GM23338 (cell line): ENCODE results near the gene PPP4C. TPM values are rescaled to one million over a fixed set of nuclear protein-coding genes. Genes with fewer than 3 reads are reported as not detected.
A peak's percentile ranks its signal among the peaks of the same experiment; 100 is the strongest.

Experiments used
- ATAC-seq: fragments of 200-7000 bp; cut with Tn5 transposase; 3 replicates; pipeline ENCODE4 v1.9.1; 2020
- DNase-seq: peaks from one replicate; pipeline ENCODE4 v3.0.0-alpha.2; 2015; ENCODE audit warnings: low spot score
- H2AFZ ChIP-seq: fragments of 200-600 bp; sonication (generic); 2 replicates; pipeline ENCODE4 v1.8.0; 2016; ENCODE audit warnings: antibody characterized with exemption, mild to moderate bottlenecking, moderate library complexity
- H3F3A ChIP-seq: fragments of 200-600 bp; sonication (generic); replicated peaks from 2 replicates; pipeline ENCODE4 v1.8.0; 2017; ENCODE audit warnings: antibody characterized with exemption, mixed run types, low read depth
- H3K27ac ChIP-seq: fragments of 200-600 bp; sonication (generic); 2 replicates; pipeline ENCODE4 v1.6.1; 2016; ENCODE audit warnings: low read depth
- H3K27me3 ChIP-seq: fragments of 200-600 bp; sonication (generic); 2 replicates; pipeline ENCODE4 v1.8.0; 2016; ENCODE audit warnings: mild to moderate bottlenecking, mixed run types, moderate library complexity; ENCODE audit not compliant: insufficient read depth
- H3K36me3 ChIP-seq: fragments of 200-600 bp; sonication (generic); 2 replicates; pipeline ENCODE4 v1.8.0; 2016; ENCODE audit warnings: mild to moderate bottlenecking; ENCODE audit not compliant: insufficient read depth
- H3K4me1 ChIP-seq: fragments of 200-600 bp; sonication (generic); 2 replicates; pipeline ENCODE4 v1.8.0; 2016; ENCODE audit warnings: mild to moderate bottlenecking, moderate library complexity; ENCODE audit not compliant: insufficient read depth
- H3K4me2 ChIP-seq: fragments of 200-600 bp; sonication (generic); 2 replicates; pipeline ENCODE4 v1.7.1; 2017; ENCODE audit warnings: mixed run types
- H3K4me3 ChIP-seq: fragments of 200-600 bp; sonication (generic); 2 replicates; pipeline ENCODE4 v1.6.1; 2016; ENCODE audit warnings: mixed run types
- H3K79me2 ChIP-seq: fragments of 200-600 bp; sonication (generic); replicated peaks from 2 replicates; pipeline ENCODE4 v1.8.0; 2017; ENCODE audit warnings: mild to moderate bottlenecking; ENCODE audit not compliant: insufficient read depth
- H3K9me2 ChIP-seq: fragments of 200-600 bp; sonication (generic); 2 replicates; pipeline ENCODE4 v1.8.0; 2017; ENCODE audit not compliant: insufficient read depth
- H4K20me1 ChIP-seq: fragments of 200-600 bp; sonication (generic); replicated peaks from 2 replicates; pipeline ENCODE4 v1.8.0; 2017; ENCODE audit warnings: mild to moderate bottlenecking; ENCODE audit not compliant: insufficient read depth
- H3K27ac Mint-ChIP-seq: 2 replicates; pipeline ENCODE4 v1.8.0; 2020; ENCODE audit warnings: inconsistent platforms, mild to moderate bottlenecking, moderate library complexity, mixed read lengths
- H3K27me3 Mint-ChIP-seq: 3 replicates; pipeline ENCODE4 v1.8.0; 2022; ENCODE audit warnings: low read depth, mild to moderate bottlenecking, moderate library complexity, mixed read lengths, inconsistent platforms; ENCODE audit not compliant: insufficient read depth, poor library complexity
- H3K36me3 Mint-ChIP-seq: 3 replicates; pipeline ENCODE4 v1.8.0; 2021; ENCODE audit warnings: low read depth, mild to moderate bottlenecking, inconsistent platforms, moderate library complexity, mixed read lengths
- H3K4me1 Mint-ChIP-seq: 3 replicates; pipeline ENCODE4 v1.8.0; 2020; ENCODE audit warnings: mild to moderate bottlenecking, inconsistent platforms, mixed read lengths
- H3K4me3 Mint-ChIP-seq: 3 replicates; pipeline ENCODE4 v1.8.0; 2021; ENCODE audit warnings: moderate library complexity, mild to moderate bottlenecking, inconsistent platforms, mixed read lengths
- H3K9me3 Mint-ChIP-seq: 3 replicates; pipeline ENCODE4 v1.8.0; 2020; ENCODE audit warnings: moderate library complexity, mild to moderate bottlenecking, inconsistent platforms, mixed read lengths
- CREB1 ChIP-seq: fragments of 250-450 bp; sonication (Bioruptor Pico); IDR thresholded peaks from 2 replicates; pipeline ENCODE4 v1.5.0; 2020; ENCODE audit warnings: low read depth, mild to moderate bottlenecking, moderate library complexity
- CTCF ChIP-seq, 2 experiments: fragments of 200-600 bp in 1 of 2; sonication (generic) in 1 of 2; conservative IDR thresholded peaks; 2 replicates each; pipeline versions ENCODE4 v1.5.1 to v1.6.1; 2016 to 2017; ENCODE audit warnings: antibody characterized with exemption in 2 of 2, low read depth in 2 of 2, mild to moderate bottlenecking in 2 of 2, moderate library complexity in 1 of 2
- ETS1 ChIP-seq: IDR thresholded peaks from 2 replicates; pipeline ENCODE4 v1.6.1; 2016; ENCODE audit warnings: antibody characterized with exemption
- EZH2 ChIP-seq: fragments of 200-600 bp; sonication (generic); IDR thresholded peaks from one replicate; pipeline ENCODE4 v1.8.0; 2017; ENCODE audit warnings: antibody characterized with exemption, mild to moderate bottlenecking, low read depth; ENCODE audit not compliant: unreplicated experiment
- EZH2phosphoT487 ChIP-seq: fragments of 200-600 bp; sonication (generic); IDR thresholded peaks from one replicate; pipeline ENCODE4 v1.8.1; 2018; ENCODE audit warnings: antibody characterized with exemption; ENCODE audit not compliant: unreplicated experiment
- JUNB ChIP-seq: IDR thresholded peaks from one replicate; pipeline ENCODE4 v1.6.1; 2016; ENCODE audit warnings: antibody characterized with exemption; ENCODE audit not compliant: unreplicated experiment
- NANOG ChIP-seq: IDR thresholded peaks from 2 replicates; pipeline ENCODE4 v1.6.1; 2016; ENCODE audit warnings: antibody characterized with exemption, borderline replicate concordance
- POLR2AphosphoS5 ChIP-seq: IDR thresholded peaks from 2 replicates; pipeline ENCODE4 v1.6.1; 2016; ENCODE audit warnings: antibody characterized with exemption, low read depth
- REST ChIP-seq: IDR thresholded peaks from one replicate; pipeline ENCODE4 v1.6.1; 2018; ENCODE audit warnings: antibody characterized with exemption; ENCODE audit not compliant: unreplicated experiment
- STAT1 ChIP-seq: IDR thresholded peaks from one replicate; pipeline ENCODE4 v1.6.1; 2016; ENCODE audit warnings: antibody characterized with exemption; ENCODE audit not compliant: unreplicated experiment
- ZNF114 ChIP-seq: fragments of 250-450 bp; sonication (Bioruptor Pico); IDR thresholded peaks from 2 replicates; pipeline ENCODE4 v1.5.0; 2020; ENCODE audit warnings: mild to moderate bottlenecking, moderate library complexity
- ZNF331 ChIP-seq: fragments of 250-450 bp; sonication (Bioruptor Pico); IDR thresholded peaks from 2 replicates; pipeline ENCODE4 v1.5.0; 2020; ENCODE audit warnings: low read depth, mild to moderate bottlenecking, moderate library complexity
- polyA plus RNA-seq: library from polyadenylated mRNA; unstranded; fragments of >200 nt; fragmentation: Nextera tagmentation; extraction: Ambion mirVana; gene quantifications from 2 replicates; pipeline ENCODE4 v1.2.1, GENCODE V29; 2016
- total RNA-seq: library from RNA; depleted of rRNA; stranded (reverse); fragments of >200 nt; shearing (Covaris generic); gene quantifications from 2 replicates; pipeline ENCODE4 v1.2.3, GENCODE V29; 2014

Gene PPP4C
- total and polyA plus RNA-seq, 2 experiments from 2014 or later: 120 to 170 TPM

GRCh38 chr16:30028438-30029076 is 47.2 kb upstream of the PPP4C start:
- Mint-ChIP-seq H3K36me3 (peaks cover 3% of the 10 kb centered on the region; the same call in 2 of the 3 replicates), H3K9me3 (no peaks in the 10 kb centered on the region), H3K27ac (no peak overlapping the region), H3K27me3 (peaks cover 19% of the 10 kb centered on the region), H3K4me1 (peaks cover 39% of the 10 kb centered on the region), H3K4me3 (no peak overlapping the region; the same call in 2 of the 3 replicates)
- H3K79me2 ChIP-seq: no peaks in the 10 kb centered on the region
- no peaks in the 10 kb centered on the region; the same call in 1 of the 2 replicates for H4K20me1 ChIP-seq
- peak overlapping the region; percentile 95; the same call in 1 of the 2 replicates for H3K4me2 ChIP-seq
- H3K27me3 ChIP-seq: no peaks in the 10 kb centered on the region
- DNase-seq (peak; percentile 80), ATAC-seq (peak; percentile 56)
- H3K9me2 ChIP-seq: no peaks in the 10 kb centered on the region
- H3K27ac ChIP-seq: no peak overlapping the region
- peaks cover 24% of the 10 kb centered on the region for H3K4me1 ChIP-seq
- no peak for TF ChIP-seq ZNF331 (CRISPR knock-in tag)
- peak; percentile 88 for TF ChIP-seq REST
- 0 out of 4 replicates have a peak, but pooled peaks of 1 of the 2 experiments have one; percentile 8 for TF ChIP-seq CTCF (conservative IDR thresholded peaks at IDR 0.05; ENCODE audit: low read depth in 2 of 2)
- no peak overlapping the region for H2AFZ ChIP-seq
- 0 out of 2 replicates have a peak, but pooled peaks cover 3% of the 10 kb centered on the region for H3F3A ChIP-seq
- H3K4me3 ChIP-seq: peak overlapping the region; percentile 30; the same call in 1 of the 2 replicates
- H3K36me3 ChIP-seq: no peaks in the 10 kb centered on the region

- Histone ChIP-seq H3K79me2 (no peaks in the 10 kb centered on the region), H3K36me3 (no peaks in the 10 kb centered on the region), H3K4me1 (peaks cover 24% of the 10 kb centered on the region), H4K20me1 (no peaks in the 10 kb centered on the region; the same call in 1 of the 2 replicates), H3K4me2 (peak overlapping the region; percentile 95), H3K27ac (no peak overlapping the region), H3K9me2 (no peaks in the 10 kb centered on the region), H2AFZ (peak overlapping the region; percentile 56; the same call in 1 of the 2 replicates), H3K4me3 (peak overlapping the region; percentile 83), H3K27me3 (peaks cover 2% of the 10 kb centered on the region; the same call in 1 of the 2 replicates), H3F3A (0 out of 2 replicates have a peak, but pooled peaks cover 3% of the 10 kb centered on the region)
- Mint-ChIP-seq H3K27ac (no peak overlapping the region), H3K27me3 (peaks cover 19% of the 10 kb centered on the region), H3K36me3 (peaks cover 3% of the 10 kb centered on the region; the same call in 2 of the 3 replicates), H3K4me3 (peak overlapping the region; percentile 83), H3K4me1 (peaks cover 39% of the 10 kb centered on the region), H3K9me3 (no peaks in the 10 kb centered on the region)
- DNase-seq: peak; percentile 44
- no peak for TF ChIP-seq JUNB
- TF ChIP-seq REST: no peak
- no peak for TF ChIP-seq POLR2AphosphoS5
- no peak for TF ChIP-seq STAT1
- TF ChIP-seq EZH2: no peak
- no peak for TF ChIP-seq NANOG
- no peak for TF ChIP-seq ZNF114 (CRISPR knock-in tag)
- no peak for TF ChIP-seq EZH2phosphoT487
- no peak for TF ChIP-seq CREB1 (CRISPR knock-in tag)
- no peak for TF ChIP-seq ETS1
- no peak for TF ChIP-seq ZNF331 (CRISPR knock-in tag)
- peak; percentile 2; the same call in 2 of the 3 replicates for ATAC-seq
These were observed 45.6 kb upstream of the PPP4C start for GRCh38 chr16:30030011-30030685.
